ENCODE measurements around the gene KRTAP5-9. TPM values are rescaled to one million over a fixed set of nuclear protein-coding genes. Genes with fewer than 3 reads are reported as not detected.
A peak's percentile ranks its signal among the peaks of the same experiment; 100 is the strongest.
"Not testable (repeated sequence)": the region's sequence is repeated elsewhere in the genome, so short reads cannot be mapped to it uniquely, and the experiment has no call there.

KRTAP5-9 gene
- total RNA-seq, 2 experiments from 2014 or later: 0.27 TPM; not detected in 1

- H3K4me3 Mint-ChIP-seq; H3K4me1 Mint-ChIP-seq (ENCODE audit: low read depth); POLR2A ChIA-PET; H3K9me3 Mint-ChIP-seq; H3K27ac Mint-ChIP-seq; intact Hi-C loops (cut with micrococcal nuclease); H3K36me3 Mint-ChIP-seq; CTCF ChIA-PET; DNase-seq: not testable (repeated sequence)
- H3K27me3 Mint-ChIP-seq: peaks cover 24% of the 10 kb centered on the region
Measured at GRCh38 chr11:71582969-71583368, 34.7 kb downstream of the KRTAP5-9 start.

GRCh38 chr11:71585673-71586072 lies 37.5 kb downstream of the KRTAP5-9 start:
- H3K4me3 Mint-ChIP-seq; H3K36me3 Mint-ChIP-seq; H3K9me3 Mint-ChIP-seq; intact Hi-C loops (cut with micrococcal nuclease); CTCF ChIA-PET; H3K27ac Mint-ChIP-seq; DNase-seq; POLR2A ChIA-PET; H3K4me1 Mint-ChIP-seq (ENCODE audit: low read depth): not testable (repeated sequence)
- H3K27me3 Mint-ChIP-seq: peaks cover 23% of the 10 kb centered on the region

GRCh38 chr11:71588314-71588713 lies 40.1 kb downstream of the KRTAP5-9 start:
- H3K27me3 Mint-ChIP-seq; H3K27ac Mint-ChIP-seq; POLR2A ChIA-PET; intact Hi-C loops (cut with micrococcal nuclease); H3K9me3 Mint-ChIP-seq; H3K36me3 Mint-ChIP-seq; DNase-seq; H3K4me1 Mint-ChIP-seq (ENCODE audit: low read depth); H3K4me3 Mint-ChIP-seq: not testable (repeated sequence)
- CTCF ChIA-PET: interaction anchor here (1.2 to 1.6 kb wide), 2 partner anchors 8 to 14 kb away, joined by 5 to 6 read pairs; no protein-coding TSS in a partner anchor

- H3K27ac Mint-ChIP-seq; POLR2A ChIA-PET; H3K27me3 Mint-ChIP-seq; H3K9me3 Mint-ChIP-seq; H3K36me3 Mint-ChIP-seq; H3K4me3 Mint-ChIP-seq; intact Hi-C loops (cut with micrococcal nuclease); H3K4me1 Mint-ChIP-seq (ENCODE audit: low read depth): not testable (repeated sequence)
- CTCF ChIA-PET: interaction anchor here (1.2 to 1.6 kb wide), 2 partner anchors 9 to 15 kb away, joined by 5 to 6 read pairs; no protein-coding TSS in a partner anchor
- peak; percentile 83 for DNase-seq
Measured at GRCh38 chr11:71588822-71589545, 40.8 kb downstream of the KRTAP5-9 start.

- intact Hi-C loops (cut with micrococcal nuclease); H3K27ac Mint-ChIP-seq; H3K9me3 Mint-ChIP-seq; H3K27me3 Mint-ChIP-seq; DNase-seq; H3K36me3 Mint-ChIP-seq; H3K4me1 Mint-ChIP-seq (ENCODE audit: low read depth); POLR2A ChIA-PET; H3K4me3 Mint-ChIP-seq: not testable (repeated sequence)
- CTCF ChIA-PET: interaction anchor here (1.2 to 1.6 kb wide), 2 partner anchors 9 to 15 kb away, joined by 5 to 6 read pairs; no protein-coding TSS in a partner anchor
Measured at GRCh38 chr11:71589546-71589920, 41.3 kb downstream of the KRTAP5-9 start.

Other genes with a start within 250 kb of the KRTAP5-9 start
- 10 to 100 TPM; 61.4 to 63.5 TPM for gene DHCR7, start 100.0 kb upstream of the KRTAP5-9 start, total RNA-seq
- 10 to 100 TPM; 85.0 to 91.9 TPM for gene NADSYN1, start 95.2 kb upstream of the KRTAP5-9 start, total RNA-seq
- gene KRTAP5-7, start 21.2 kb upstream of the KRTAP5-9 start, total RNA-seq: not detected
- gene KRTAP5-8, start 10.4 kb upstream of the KRTAP5-9 start, total RNA-seq: not detected
- gene KRTAP5-10, start 17.1 kb downstream of the KRTAP5-9 start, total RNA-seq: not detected
- not detected for gene KRTAP5-11, start 34.5 kb downstream of the KRTAP5-9 start, total RNA-seq

All from activated CD4-positive, alpha-beta memory T cell treated with anti-CD3 and anti-CD28 coated beads for 36 hours (primary cell).